ENCODE results near the gene RIPOR2.
"Not testable (repeated sequence)": the region's sequence is repeated elsewhere in the genome, so short reads cannot be mapped to it uniquely, and the experiment has no call there.

Gene RIPOR2

DNA sequence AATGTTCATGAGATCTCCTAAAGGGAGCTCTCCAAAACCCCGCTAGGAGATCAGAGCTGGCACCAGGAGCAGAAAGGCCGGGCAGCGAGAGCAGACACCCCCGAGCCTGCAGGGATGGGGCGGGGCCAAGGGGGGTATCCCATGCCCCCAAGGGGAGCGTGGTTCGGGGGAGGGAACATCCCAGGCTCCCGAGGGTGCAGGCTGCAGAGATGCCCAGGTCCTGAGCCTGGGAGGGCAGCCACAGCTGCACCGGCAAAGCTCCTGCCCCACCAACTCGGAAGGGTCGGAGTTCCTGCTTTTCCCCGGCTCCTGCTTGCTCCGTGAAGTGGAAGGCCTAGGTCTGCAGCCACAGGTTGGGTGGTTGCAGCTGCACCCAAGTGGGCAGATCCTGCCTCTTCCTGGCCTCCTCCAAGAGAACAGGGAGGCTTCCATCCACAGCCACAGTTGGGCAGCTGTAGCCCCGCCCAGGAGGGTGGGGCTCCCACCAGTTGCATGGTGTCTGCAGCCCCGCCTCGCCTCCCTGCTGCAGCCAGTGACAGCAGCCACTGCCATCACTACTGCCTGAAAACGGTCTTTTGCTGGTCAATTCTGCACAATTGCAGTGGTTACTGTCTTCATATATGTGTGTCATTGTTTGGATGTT is 174.4 kb downstream of the RIPOR2 start:
- peak; percentile 34 for DNase-seq (ENCODE audit: low read depth)

DNA sequence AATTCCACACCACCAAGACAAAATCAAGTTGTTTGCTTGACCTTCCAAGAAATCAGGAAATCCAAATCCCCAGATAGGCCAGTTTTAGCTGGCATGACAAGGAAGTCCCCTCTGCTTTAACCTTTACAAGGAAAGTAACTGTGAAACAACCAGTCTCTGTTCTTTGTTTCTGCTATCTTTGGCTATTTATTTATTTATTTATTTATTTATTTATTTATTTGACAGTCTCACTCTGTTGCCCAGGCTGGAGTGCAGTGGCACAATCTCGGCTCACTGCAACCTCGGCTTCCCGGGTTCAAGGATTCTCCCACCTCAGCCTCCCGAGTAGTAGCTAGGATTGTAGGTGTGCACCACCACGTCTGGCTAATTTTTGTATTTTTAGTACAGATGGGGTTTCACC is 175.6 kb downstream of the RIPOR2 start:
- no peak for DNase-seq (ENCODE audit: low read depth)

DNA sequence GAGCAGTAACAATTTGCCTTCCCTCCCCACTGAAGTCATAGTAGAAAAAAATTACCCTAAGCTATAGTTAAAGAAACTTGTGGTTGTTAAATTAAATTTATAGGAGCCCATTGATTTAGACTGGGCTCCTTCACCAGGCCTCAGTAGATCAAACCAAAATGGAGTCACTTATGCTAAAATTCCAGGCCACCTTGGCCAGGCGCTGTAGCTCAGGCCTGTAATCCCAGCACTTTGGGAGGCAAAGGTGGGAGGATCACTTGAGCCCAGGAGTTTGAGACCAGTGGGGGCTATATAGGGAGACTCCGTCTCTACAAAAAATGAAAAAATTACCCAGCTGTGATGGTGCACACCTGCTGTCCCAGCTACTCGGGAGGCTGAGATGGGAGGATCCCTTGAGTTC is 176.0 kb downstream of the RIPOR2 start:
- DNase-seq (ENCODE audit: low read depth): no peak

DNA sequence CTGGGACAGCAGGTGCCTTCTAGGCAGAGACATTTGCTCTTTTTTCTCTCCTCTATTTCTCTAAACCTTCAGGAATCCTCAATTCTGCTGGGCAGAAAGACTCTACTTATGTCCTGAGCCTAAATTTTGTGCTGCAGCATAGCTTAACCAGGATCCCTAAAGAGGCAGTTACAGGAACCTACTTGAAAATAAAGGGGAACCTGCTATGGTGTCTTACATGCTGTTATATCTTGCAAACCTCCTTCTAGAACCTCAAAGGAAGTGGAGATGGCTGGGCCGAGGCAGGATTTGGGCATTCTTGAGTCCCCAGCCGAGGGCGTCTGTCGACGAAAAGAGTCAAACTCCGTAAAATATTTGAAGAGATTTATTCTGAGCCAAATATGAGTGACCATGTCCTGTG is 178.1 kb downstream of the RIPOR2 start:
- DNase-seq (ENCODE audit: low read depth): no peak

DNA sequence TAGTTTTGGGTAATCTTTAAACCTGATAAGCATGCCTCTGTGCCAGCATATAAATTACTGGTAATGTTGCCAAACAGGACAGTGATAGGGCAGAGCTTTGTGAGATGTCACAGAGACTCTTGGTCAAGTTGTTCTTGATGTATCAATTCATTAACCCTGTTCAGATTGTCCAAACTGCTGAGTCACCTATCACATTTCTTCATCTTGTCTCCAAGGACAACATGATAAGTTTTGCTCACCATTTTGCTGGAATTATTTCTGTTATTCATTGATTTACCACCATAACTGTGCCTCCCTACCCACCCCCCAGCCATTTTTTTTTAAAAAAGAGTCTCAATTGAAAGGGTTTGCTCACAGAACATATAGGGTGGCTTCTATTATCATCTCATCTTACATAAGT is 180.5 kb downstream of the RIPOR2 start:
- DNase-seq (ENCODE audit: low read depth): no peak

DNA sequence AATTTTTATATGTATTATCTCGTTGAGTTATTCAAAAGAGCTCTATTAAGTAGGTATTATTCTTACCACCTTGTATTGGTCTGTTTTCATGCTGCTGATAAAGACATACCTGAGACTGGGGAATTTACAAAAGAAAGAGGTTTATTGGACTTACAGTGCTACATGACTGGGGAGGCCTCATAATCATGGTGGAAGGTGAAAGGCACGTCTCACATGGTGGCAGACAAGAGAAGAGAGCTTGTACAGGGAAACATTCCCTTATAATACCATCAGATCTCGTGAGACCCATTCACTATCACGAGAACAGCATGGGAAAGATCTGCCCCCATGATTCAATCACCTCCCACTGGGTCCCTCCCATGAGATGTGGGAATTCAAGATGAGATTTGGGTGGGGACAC is 181.4 kb downstream of the RIPOR2 start:
- DNase-seq (ENCODE audit: low read depth): not testable (repeated sequence)
